Omental fat pad (tissue), 4 donors: ENCODE data around the gene ZNF652. TPM values are rescaled to one million over a fixed set of nuclear protein-coding genes. Genes with fewer than 3 reads are reported as not detected.

Experiments used
- ATAC-seq: fragments of 150-250 bp; one replicate; pipeline ENCODE4 v1.9.1; 2016; ENCODE audit warnings: mild to moderate bottlenecking, moderate library complexity; ENCODE audit not compliant: low FRiP score
- DNase-seq: peaks from one replicate; pipeline ENCODE4 v3.0.0-alpha.2; 2019; ENCODE audit warnings: low spot score
- CTCF ChIP-seq, 3 donors: fragments of 450-650 bp; IDR thresholded peaks; one replicate each; pipeline ENCODE4 v1.5.1; 2016 to 2017; ENCODE audit warnings: antibody characterized with exemption in 3 of 3, mild to moderate bottlenecking in 3 of 3, moderate library complexity in 2 of 3
- total RNA-seq, 4 donors: library from RNA; depleted of rRNA; stranded (reverse); fragments of >200 nt; gene quantifications; one replicate each; pipeline ENCODE4 v1.1.0, GENCODE V29; 2016

ZNF652 gene
- 10 to 100 TPM; 22.9 to 50.0 (median 31.0) TPM for total RNA-seq

GRCh38 chr17:49361902-49362722 lies at the start of gene ZNF652:
Gene ZNF652, minus strand, starts transcription at chr17:49362250. Its CDS starts 44,525 bp downstream, at chr17:49317725.
- DNase-seq (peak; percentile 51), ATAC-seq (peak; percentile 92)
- no peak for TF ChIP-seq CTCF (IDR thresholded peaks at IDR 0.05)

- DNase-seq (no peak), ATAC-seq (no peak)
- no peak for TF ChIP-seq CTCF (IDR thresholded peaks at IDR 0.05)
Measured at GRCh38 chr17:49409066-49409465, 47.0 kb upstream of the ZNF652 start.

GRCh38 chr17:49407981-49408501 lies 46.0 kb upstream of the ZNF652 start:
- DNase-seq (peak; percentile 45), ATAC-seq (peak; percentile 64)
- peak in 1 of 3 donors; percentile 14 for TF ChIP-seq CTCF (IDR thresholded peaks at IDR 0.05)

- DNase-seq: no peak
- no peak for TF ChIP-seq CTCF (IDR thresholded peaks at IDR 0.05)
- no peak for ATAC-seq
Measured at GRCh38 chr17:49407086-49407485, 45.0 kb upstream of the ZNF652 start.

- TF ChIP-seq CTCF (IDR thresholded peaks at IDR 0.05): no peak
- ATAC-seq (no peak), DNase-seq (no peak)
Measured at GRCh38 chr17:49406421-49407061, 44.5 kb upstream of the ZNF652 start.

GRCh38 chr17:49404906-49405305 lies 42.9 kb upstream of the ZNF652 start:
- TF ChIP-seq CTCF (IDR thresholded peaks at IDR 0.05): no peak
- DNase-seq: no peak
- no peak for ATAC-seq
